ENCODE data around the gene NLGN2. TPM values are rescaled to one million over a fixed set of nuclear protein-coding genes. Genes with fewer than 3 reads are reported as not detected.

Gene NLGN2
- polyA plus RNA-seq, 4 donors, result 0.22 to 6.1 (median 2.6) TPM

DNA sequence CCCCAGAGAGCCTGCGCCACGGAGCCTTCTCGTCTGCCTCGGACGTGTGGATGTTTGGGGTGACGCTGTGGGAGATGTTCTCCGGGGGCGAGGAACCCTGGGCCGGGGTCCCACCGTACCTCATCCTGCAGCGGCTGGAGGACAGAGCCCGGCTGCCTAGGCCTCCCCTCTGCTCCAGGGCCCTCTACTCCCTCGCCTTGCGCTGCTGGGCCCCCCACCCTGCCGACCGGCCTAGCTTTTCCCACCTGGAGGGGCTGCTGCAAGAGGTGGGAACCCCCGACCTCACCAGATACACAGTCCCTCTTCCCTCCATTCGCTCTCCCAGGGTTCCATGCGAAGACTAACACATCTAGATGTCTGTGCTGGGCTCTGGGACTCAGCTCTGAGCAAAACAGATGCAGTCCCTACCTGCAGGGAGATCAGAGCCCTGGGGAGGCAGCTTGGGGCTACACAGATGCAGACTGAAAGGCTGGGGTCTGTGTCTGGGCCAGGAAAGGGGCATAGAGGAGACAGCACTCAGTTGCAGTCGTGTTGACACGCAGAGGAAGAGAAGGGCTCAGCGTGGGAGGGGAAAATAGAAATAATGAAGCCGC lies 23.1 kb upstream of the NLGN2 start:
- Histone ChIP-seq H3K27me3 (ENCODE audit: control insufficient read depth in 3 of 3, insufficient read depth in 3 of 3, low read length in 3 of 3) (peaks cover 0 to 21% (median under 1%) of the 10 kb centered on the region in 3 donors), H3K4me1 (ENCODE audit: control insufficient read depth in 3 of 3, insufficient read depth in 2 of 3, low read depth in 1 of 3, low read length in 2 of 3) (peaks cover 0 to 22% (median 0%) of the 10 kb centered on the region in 3 donors), H3K9me3 (ENCODE audit: control insufficient read depth in 2 of 2, insufficient read depth in 1 of 2, low read depth in 1 of 2, low read length in 1 of 2) (peaks cover 0 to 2% of the 10 kb centered on the region in 2 donors), H3K4me3 (ENCODE audit: low read depth in 1 of 3, low read length in 3 of 3) (peak overlapping the region in 2 of 3 donors; percentile 16 to 34), H3K36me3 (ENCODE audit: control insufficient read depth in 3 of 3, insufficient read depth in 2 of 3, low read depth in 1 of 3, low read length in 3 of 3) (peaks cover 0 to 51% (median 10%) of the 10 kb centered on the region in 3 donors), H3K27ac (ENCODE audit: low read depth in 1 of 3, low read length in 2 of 3) (peak overlapping the region in 1 of 3 donors; percentile 22)
- DNase-seq, result no peak
- FAIRE-seq, result no peak
- WGBS, 3 donors, result 57 to 93% (median 72%) methylated on average over 22 to 23 of the region's 23 CpGs

DNA sequence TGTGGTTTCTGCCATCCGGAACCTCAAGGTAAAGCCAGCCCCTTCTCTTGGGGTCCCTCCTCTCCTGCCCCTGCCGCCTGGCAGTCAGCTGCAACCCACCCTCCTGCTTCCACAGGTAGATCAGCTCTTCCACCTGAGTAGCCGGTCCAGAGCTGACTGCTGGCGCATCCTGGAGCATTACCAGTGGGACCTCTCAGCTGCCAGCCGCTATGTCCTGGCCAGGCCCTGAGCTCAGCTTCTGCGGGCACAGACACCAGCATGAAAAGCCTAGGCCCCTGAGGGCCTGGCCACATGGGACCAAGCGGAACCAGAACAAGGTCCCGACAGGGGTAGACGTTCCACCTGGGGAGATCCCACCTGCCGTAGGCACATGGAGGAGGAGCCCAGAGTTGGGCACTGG lies 18.8 kb upstream of the NLGN2 start:
- no peaks in the 10 kb centered on the region for H3K9me3 ChIP-seq (ENCODE audit: control insufficient read depth in 2 of 2, insufficient read depth in 1 of 2, low read depth in 1 of 2, low read length in 1 of 2)
- H3K4me1 ChIP-seq (ENCODE audit: control insufficient read depth in 3 of 3, insufficient read depth in 2 of 3, low read depth in 1 of 3, low read length in 2 of 3), result peaks cover 0 to 10% (median 0%) of the 10 kb centered on the region in 3 donors
- DNase-seq, result no peak
- FAIRE-seq, result no peak
- WGBS, 3 donors, result 95 to 97% (median 95%) methylated on average over 9 to 10 of the region's 10 CpGs
- H3K4me3 ChIP-seq (ENCODE audit: low read depth in 1 of 3, low read length in 3 of 3), result no peak overlapping the region
- H3K36me3 ChIP-seq (ENCODE audit: control insufficient read depth in 3 of 3, insufficient read depth in 2 of 3, low read depth in 1 of 3, low read length in 3 of 3), result peaks cover 4 to 66% (median 10%) of the 10 kb centered on the region in 3 donors
- no peak overlapping the region for H3K27ac ChIP-seq (ENCODE audit: low read depth in 1 of 3, low read length in 2 of 3)
- H3K27me3 ChIP-seq (ENCODE audit: control insufficient read depth in 3 of 3, insufficient read depth in 3 of 3, low read length in 3 of 3), result peaks cover 0 to 6% (median 0%) of the 10 kb centered on the region in 3 donors

DNA sequence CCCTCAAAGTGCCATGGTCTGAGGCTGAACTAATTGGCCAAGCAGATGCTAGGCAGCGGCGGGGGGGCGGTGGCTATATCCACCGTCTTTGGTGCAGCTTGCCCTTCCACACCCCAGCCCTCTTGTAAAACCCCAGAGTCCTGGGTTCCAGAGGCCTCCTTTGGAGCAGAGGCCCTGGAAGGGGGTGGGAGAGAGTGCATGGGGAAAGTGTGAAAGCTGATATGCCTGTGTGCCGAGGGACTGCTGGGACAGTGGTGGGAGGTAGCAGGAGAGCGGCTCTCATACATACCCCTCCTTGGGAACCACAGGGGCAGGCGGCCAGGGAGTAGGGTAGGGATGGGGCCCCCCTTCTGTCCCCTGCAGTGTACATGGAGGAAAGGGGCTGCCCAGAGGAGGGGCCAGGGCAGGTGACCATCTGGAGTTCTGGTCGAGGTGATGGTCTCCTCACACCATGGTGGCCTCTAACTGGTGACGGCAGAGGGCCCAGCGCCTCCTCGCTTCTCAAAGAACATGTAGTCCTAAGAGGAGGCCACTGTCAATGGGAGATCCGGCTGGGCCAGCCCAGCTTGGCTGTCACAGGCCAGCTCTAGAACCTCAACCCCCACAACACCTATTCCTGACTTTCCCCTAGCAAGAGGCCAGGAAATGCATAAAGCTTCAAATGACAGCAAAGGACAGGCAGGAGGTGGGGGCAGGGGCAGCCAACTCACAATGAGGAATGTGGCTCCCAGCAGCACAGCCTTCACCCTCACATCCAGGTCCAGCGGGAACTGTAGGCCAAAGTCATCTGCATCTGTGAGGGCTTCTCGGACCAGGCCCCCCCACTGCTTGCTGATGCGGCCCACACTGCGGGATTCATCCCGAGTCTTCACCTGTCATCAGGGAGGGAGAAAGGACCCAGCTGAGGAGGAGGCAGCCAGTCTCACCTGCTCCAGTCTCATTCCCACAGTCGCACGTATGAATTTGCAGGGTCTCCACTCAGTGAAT lies 17.4 kb upstream of the NLGN2 start:
- Histone ChIP-seq H3K4me1 (ENCODE audit: control insufficient read depth in 3 of 3, insufficient read depth in 2 of 3, low read depth in 1 of 3, low read length in 2 of 3) (peaks cover 0 to 15% (median 0%) of the 10 kb centered on the region in 3 donors), H3K9me3 (ENCODE audit: control insufficient read depth in 2 of 2, insufficient read depth in 1 of 2, low read depth in 1 of 2, low read length in 1 of 2) (no peaks in the 10 kb centered on the region), H3K27me3 (ENCODE audit: control insufficient read depth in 3 of 3, insufficient read depth in 3 of 3, low read length in 3 of 3) (peaks cover 0 to 6% (median 0%) of the 10 kb centered on the region in 3 donors), H3K36me3 (ENCODE audit: control insufficient read depth in 3 of 3, insufficient read depth in 2 of 3, low read depth in 1 of 3, low read length in 3 of 3) (peaks cover 4 to 62% (median 10%) of the 10 kb centered on the region in 3 donors), H3K27ac (ENCODE audit: low read depth in 1 of 3, low read length in 2 of 3) (no peak overlapping the region), H3K4me3 (ENCODE audit: low read depth in 1 of 3, low read length in 3 of 3) (no peak overlapping the region)
- WGBS, 3 donors, result 88 to 93% (median 88%) methylated on average over 19 of the region's 19 CpGs
- DNase-seq, result no peak
- FAIRE-seq, result no peak

DNA sequence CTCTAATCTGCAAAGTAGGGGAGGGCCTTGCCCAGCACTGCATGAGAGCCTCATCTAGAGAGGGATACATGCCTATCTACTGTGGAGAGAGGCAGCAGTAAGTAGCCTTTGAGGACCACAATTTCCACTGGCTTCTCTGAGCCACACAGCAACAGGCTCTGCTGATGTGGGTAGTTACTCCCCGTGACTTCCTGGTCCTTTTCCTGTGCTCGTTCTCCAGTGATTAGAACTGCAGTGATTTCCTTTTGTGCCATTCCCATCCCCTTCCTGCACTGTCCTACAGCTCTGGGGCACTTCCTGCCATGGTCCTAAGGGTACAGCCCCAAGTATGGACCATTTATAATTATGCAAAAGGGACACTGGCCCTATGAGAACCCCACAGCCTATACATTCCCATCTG lies 16.3 kb upstream of the NLGN2 start:
- FAIRE-seq (no peak), DNase-seq (no peak)
- WGBS, 3 donors, result 43 to 64% (median 63%) methylated on average over 2 of the region's 2 CpGs
- Histone ChIP-seq H3K4me3 (ENCODE audit: low read depth in 1 of 3, low read length in 3 of 3) (no peak overlapping the region), H3K27ac (ENCODE audit: low read depth in 1 of 3, low read length in 2 of 3) (no peak overlapping the region), H3K4me1 (ENCODE audit: control insufficient read depth in 3 of 3, insufficient read depth in 2 of 3, low read depth in 1 of 3, low read length in 2 of 3) (peaks cover 0 to 15% (median 0%) of the 10 kb centered on the region in 3 donors), H3K9me3 (ENCODE audit: control insufficient read depth in 2 of 2, insufficient read depth in 1 of 2, low read depth in 1 of 2, low read length in 1 of 2) (no peaks in the 10 kb centered on the region), H3K27me3 (ENCODE audit: control insufficient read depth in 3 of 3, insufficient read depth in 3 of 3, low read length in 3 of 3) (peaks cover 0 to 6% (median 0%) of the 10 kb centered on the region in 3 donors), H3K36me3 (ENCODE audit: control insufficient read depth in 3 of 3, insufficient read depth in 2 of 3, low read depth in 1 of 3, low read length in 3 of 3) (peaks cover 4 to 57% (median 10%) of the 10 kb centered on the region in 3 donors)

DNA sequence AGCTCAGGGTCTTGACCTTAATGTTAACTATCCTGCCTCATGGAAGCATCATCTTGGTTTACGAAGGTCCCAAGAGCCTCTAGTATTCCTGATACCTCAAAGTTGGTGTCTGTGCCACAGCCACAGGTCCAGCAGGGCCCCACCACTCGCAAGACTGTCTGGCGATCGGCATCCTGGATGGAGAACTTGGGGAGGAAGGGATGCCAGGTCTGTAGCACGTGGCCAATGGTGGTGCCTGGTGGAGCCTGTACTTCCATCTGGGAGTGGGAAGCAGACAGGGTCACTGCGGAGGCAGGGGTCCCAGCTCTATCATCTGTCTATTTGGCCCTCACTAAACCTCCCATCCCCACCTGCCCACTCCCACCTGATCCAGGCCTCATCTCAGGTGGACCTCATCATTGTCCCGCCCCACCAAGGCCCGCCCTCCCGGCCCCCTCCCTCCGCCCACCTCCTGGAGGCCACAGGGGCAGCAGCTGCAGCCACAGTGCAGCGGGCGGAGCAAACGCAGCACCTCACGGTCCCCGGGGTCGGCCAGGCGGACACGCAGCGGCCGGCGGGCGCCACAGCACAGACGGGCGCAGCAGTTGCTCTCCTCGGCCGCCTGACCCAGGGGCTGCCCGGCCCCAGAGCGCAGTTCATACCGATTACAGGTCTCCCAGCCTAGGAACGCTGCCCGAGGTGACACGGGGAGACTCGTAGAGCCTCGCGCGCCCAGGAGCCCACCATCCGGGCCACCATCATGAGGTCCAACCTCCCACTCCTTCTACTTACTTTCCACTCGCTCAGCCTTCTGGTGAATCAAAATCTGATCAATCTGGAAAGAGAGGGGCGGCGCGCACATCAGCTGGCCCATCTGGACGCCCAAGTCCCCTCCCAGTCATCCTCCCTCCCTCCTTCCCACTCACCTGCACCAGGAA lies 14.7 kb upstream of the NLGN2 start:
- FAIRE-seq, result no peak
- peak overlapping the region in 2 of 3 donors; percentile 64 to 83 for H3K4me3 ChIP-seq (ENCODE audit: low read depth in 1 of 3, low read length in 3 of 3)
- DNase-seq, result peak in 1 of 2 donors; percentile 32

DNA sequence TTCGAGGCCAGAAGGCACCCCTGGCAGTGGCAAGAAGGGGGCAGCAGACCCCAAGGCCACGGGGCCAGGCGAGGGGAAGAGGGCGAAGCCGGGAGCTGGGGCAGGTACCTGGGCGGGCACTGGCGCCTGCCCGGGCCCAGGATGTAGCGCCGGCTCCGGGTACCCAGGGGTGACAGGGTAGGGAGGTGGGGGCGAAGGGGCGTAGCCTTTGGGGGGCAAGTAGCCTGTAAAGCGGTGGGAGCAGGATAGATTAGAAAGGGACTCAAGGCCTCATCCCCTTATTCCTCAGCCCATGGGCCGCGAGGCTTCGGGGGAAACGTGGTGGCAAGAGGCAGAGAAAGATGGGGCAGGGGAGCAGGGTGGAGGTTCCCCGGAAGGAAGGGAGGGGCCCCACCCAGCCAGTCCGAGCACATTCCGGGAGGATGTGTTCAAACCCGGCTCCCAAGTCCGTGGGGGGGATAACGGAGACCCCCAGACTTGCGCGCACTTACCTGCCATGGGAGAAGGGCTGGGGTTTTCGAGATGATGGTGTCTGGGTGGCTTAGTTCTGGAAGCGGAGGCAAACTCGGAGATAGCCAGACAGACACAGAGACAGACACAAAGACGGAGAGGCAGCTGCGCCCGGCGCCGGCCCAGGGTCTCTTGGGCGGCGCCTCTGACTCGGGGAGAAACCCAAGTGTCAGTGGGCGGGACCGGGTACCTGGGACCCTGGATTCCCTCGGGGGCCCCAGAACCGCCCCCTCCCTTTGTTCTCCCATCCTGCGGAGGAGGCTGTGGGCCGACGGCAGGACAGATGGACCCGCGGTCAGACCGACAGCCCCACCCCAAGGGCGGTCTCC lies 13.8 kb upstream of the NLGN2 start:
- Histone ChIP-seq H3K9me3 (ENCODE audit: control insufficient read depth in 2 of 2, insufficient read depth in 1 of 2, low read depth in 1 of 2, low read length in 1 of 2) (no peaks in the 10 kb centered on the region), H3K36me3 (ENCODE audit: control insufficient read depth in 3 of 3, insufficient read depth in 2 of 3, low read depth in 1 of 3, low read length in 3 of 3) (peaks cover 3 to 31% (median 4%) of the 10 kb centered on the region in 3 donors), H3K27ac (ENCODE audit: low read depth in 1 of 3, low read length in 2 of 3) (peak overlapping the region in 2 of 3 donors; percentile 53 to 78), H3K4me3 (ENCODE audit: low read depth in 1 of 3, low read length in 3 of 3) (peak overlapping the region; percentile 64 to 83 (median 80)), H3K27me3 (ENCODE audit: control insufficient read depth in 3 of 3, insufficient read depth in 3 of 3, low read length in 3 of 3) (peaks cover 0 to 6% (median 0%) of the 10 kb centered on the region in 3 donors), H3K4me1 (ENCODE audit: control insufficient read depth in 3 of 3, insufficient read depth in 2 of 3, low read depth in 1 of 3, low read length in 2 of 3) (peaks cover 0 to 15% (median 0%) of the 10 kb centered on the region in 3 donors)
- WGBS, 3 donors, result 2 to 5% (median 3%) methylated on average over 40 to 48 of the region's 48 CpGs
- DNase-seq (peak in 1 of 2 donors; percentile 32), FAIRE-seq (no peak)

More for the DNA sequence above, 14.7 kb upstream of the NLGN2 start:
- H3K36me3 ChIP-seq (ENCODE audit: control insufficient read depth in 3 of 3, insufficient read depth in 2 of 3, low read depth in 1 of 3, low read length in 3 of 3), result peaks cover 4 to 40% (median 5%) of the 10 kb centered on the region in 3 donors
- no peaks in the 10 kb centered on the region for H3K9me3 ChIP-seq (ENCODE audit: control insufficient read depth in 2 of 2, insufficient read depth in 1 of 2, low read depth in 1 of 2, low read length in 1 of 2)
- H3K27me3 ChIP-seq (ENCODE audit: control insufficient read depth in 3 of 3, insufficient read depth in 3 of 3, low read length in 3 of 3), result peaks cover 0 to 6% (median 0%) of the 10 kb centered on the region in 3 donors
- H3K4me1 ChIP-seq (ENCODE audit: control insufficient read depth in 3 of 3, insufficient read depth in 2 of 3, low read depth in 1 of 3, low read length in 2 of 3), result peaks cover 0 to 15% (median 0%) of the 10 kb centered on the region in 3 donors
- 61 to 75% (median 63%) methylated on average over 20 to 42 of the region's 42 CpGs for WGBS, 3 donors
- no peak overlapping the region for H3K27ac ChIP-seq (ENCODE audit: low read depth in 1 of 3, low read length in 2 of 3)

DNA sequence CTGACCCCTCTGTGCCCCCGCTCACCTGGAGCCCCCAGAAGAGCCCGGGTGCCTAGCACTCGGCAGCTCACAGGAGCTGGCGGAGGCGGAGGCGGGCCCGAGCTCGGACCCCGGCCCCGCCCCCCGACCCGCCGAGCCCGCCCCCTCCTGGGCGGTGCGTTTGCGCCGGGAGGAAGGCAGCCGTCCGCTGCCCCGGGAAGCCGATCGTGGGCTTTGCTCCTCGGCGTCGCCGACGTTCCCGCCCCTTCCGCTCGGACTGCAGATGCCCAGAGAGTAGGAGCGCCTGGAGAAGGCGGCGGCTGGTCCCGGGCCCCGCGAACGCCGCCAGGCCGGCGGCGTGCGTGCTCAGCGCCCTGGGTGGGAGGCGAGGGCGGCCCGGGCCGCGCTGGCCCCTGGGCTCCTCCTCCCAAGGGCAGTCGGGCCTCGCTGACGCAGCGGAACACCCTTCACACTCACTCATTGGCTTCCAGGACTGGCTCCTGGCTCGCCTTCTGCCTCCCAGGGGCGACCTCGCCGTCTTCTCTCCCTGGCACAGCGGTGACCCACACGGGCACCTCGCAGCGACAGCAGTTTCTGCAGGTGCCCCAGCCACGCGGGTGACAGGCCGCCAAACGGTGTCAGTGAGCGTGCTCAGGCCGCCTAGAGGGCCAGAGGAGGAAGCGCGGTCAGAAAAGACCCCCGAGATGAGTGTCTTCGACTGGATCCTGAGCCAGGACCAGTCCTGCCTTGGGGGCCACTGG lies 13.0 kb upstream of the NLGN2 start, which contains the start of gene PLSCR3:
TSS of gene PLSCR3 (minus strand) at position 74 of the 740 bp plus-strand sequence. CDS start 415 bp downstream, outside the sequence.
- Histone ChIP-seq H3K4me3 (ENCODE audit: low read depth in 1 of 3, low read length in 3 of 3) (peak within 1 kb of the TSS; percentile 64 to 83 (median 80)), H3K36me3 (ENCODE audit: control insufficient read depth in 3 of 3, insufficient read depth in 2 of 3, low read depth in 1 of 3, low read length in 3 of 3) (peaks cover 0 to 24% (median 4%) of the 10 kb centered on the region in 3 donors), H3K27ac (ENCODE audit: low read depth in 1 of 3, low read length in 2 of 3) (peak within 1 kb of the TSS; percentile 78 to 93 (median 92)), H3K9me3 (ENCODE audit: control insufficient read depth in 2 of 2, insufficient read depth in 1 of 2, low read depth in 1 of 2, low read length in 1 of 2) (no peaks in the 10 kb centered on the region), H3K27me3 (ENCODE audit: control insufficient read depth in 3 of 3, insufficient read depth in 3 of 3, low read length in 3 of 3) (peaks cover 0 to 6% (median 0%) of the 10 kb centered on the region in 3 donors), H3K4me1 (ENCODE audit: control insufficient read depth in 3 of 3, insufficient read depth in 2 of 3, low read depth in 1 of 3, low read length in 2 of 3) (peaks cover 0 to 15% (median 0%) of the 10 kb centered on the region in 3 donors)
- DNase-seq (peak; percentile 87 to 94), FAIRE-seq (no peak)
- 0 to 1% (median 0%) methylated on average over 32 to 71 of the region's 71 CpGs for WGBS, 3 donors
